ENCODE data around the gene HTR1E. TPM values are rescaled to one million over a fixed set of nuclear protein-coding genes. Genes with fewer than 3 reads are reported as not detected.

Gene HTR1E
- total and polyA plus RNA-seq, 2 of the 8 experiments (the other 6 are each of a cell fraction or from before 2014, with no cell fraction given) = 0.09 TPM; not detected in 1

DNA sequence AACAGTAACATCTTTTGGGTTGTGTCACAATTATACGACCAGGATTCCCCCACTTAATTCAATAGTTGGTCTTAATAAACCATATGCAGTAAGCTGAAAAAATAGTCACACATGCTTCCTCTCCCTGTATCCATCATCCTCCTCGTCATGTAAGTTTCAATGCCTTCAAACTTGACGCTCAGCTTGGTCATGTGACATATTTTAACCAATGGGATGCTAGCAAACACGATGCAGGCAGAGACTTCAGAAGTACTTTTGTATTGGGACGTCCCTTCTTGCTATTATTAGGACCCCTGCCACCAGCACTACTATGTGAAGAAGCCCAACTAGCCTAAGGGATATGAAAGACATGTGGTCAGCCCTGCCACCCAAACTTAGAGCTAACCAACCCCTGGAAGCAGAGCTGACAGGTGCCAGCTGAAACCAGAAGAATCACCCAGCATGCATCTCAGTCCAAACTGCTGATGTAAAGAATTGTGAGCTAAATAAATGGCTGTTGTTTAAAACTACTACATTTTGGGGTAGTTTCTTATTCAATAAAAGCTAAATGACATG lies 108.3 kb downstream of the HTR1E start:
- no peak overlapping the region for H3K14ac ChIP-seq (ENCODE audit: insufficient read length)
- H3K9ac ChIP-seq (replicated peaks in 1 of 4; ENCODE audit: extremely low read depth in 1 of 4, low read depth in 3 of 4, low read length in 3 of 4) = no peak overlapping the region
- H3K4me1 ChIP-seq (replicated peaks in 1 of 4; ENCODE audit: control insufficient read depth in 3 of 4, insufficient read depth in 4 of 4, low read length in 3 of 4) = no peaks in the 10 kb centered on the region
- no peaks in the 10 kb centered on the region for H3K23me2 ChIP-seq (ENCODE audit: low read depth, low read length)
- no peak overlapping the region for H3K4ac ChIP-seq (replicated peaks; ENCODE audit: insufficient read length, low read depth, low read length)
- H3K27me3 ChIP-seq (replicated peaks in 1 of 4; ENCODE audit: control insufficient read depth in 3 of 4, extremely low read depth in 1 of 4, insufficient read depth in 3 of 4, low read length in 3 of 4) = no peaks in the 10 kb centered on the region
- no peak overlapping the region for H2BK12ac ChIP-seq (ENCODE audit: low read depth, low read length)
- no peak overlapping the region for H2BK120ac ChIP-seq (replicated peaks; ENCODE audit: low read depth, low read length)
- FAIRE-seq (no peak), DNase-seq (ENCODE audit: low read depth in 1 of 2, low spot score in 2 of 2) (no peak)
- no peak overlapping the region for H4K5ac ChIP-seq (ENCODE audit: insufficient read length, low read depth, low read length)
- ChIA-PET CTCF (ENCODE audit: partially characterized antibody) (interaction anchor here (0.6 to 1.6 kb wide), 2 partner anchors 14 to 448 kb away, joined by 3 to 4 read pairs; no protein-coding TSS in a partner anchor), POLR2A (ENCODE audit: partially characterized antibody) (no interaction called here)
- H3K9me3 ChIP-seq (ENCODE audit: insufficient read depth in 2 of 2, low read depth in 1 of 2, low read length in 1 of 2) = no peaks in the 10 kb centered on the region
- H2BK5ac ChIP-seq (ENCODE audit: low read depth, low read length) = no peak overlapping the region
- H2AK5ac ChIP-seq (ENCODE audit: low read depth, low read length) = no peak overlapping the region
- no peak for TF ChIP-seq SIX5 (IDR thresholded peaks at IDR 0.05; ENCODE audit: low read depth, low read length)
- TF ChIP-seq BACH1 (IDR thresholded peaks at IDR 0.05; ENCODE audit: low read length) = no peak
- no peak for TF ChIP-seq PHF8 (conservative IDR thresholded peaks at IDR 0.05; ENCODE audit: low read depth, low read length)
- no peak for TF ChIP-seq HDAC2 (IDR thresholded peaks at IDR 0.05; ENCODE audit: borderline replicate concordance in 1 of 2, low read depth in 2 of 2, low read length in 2 of 2)
- TF ChIP-seq JUN (IDR thresholded peaks at IDR 0.05; ENCODE audit: low read depth, low read length) = no peak
- no peak for TF ChIP-seq USF2 (IDR thresholded peaks at IDR 0.05; ENCODE audit: low read length)
- no peak overlapping the region for H3K27ac ChIP-seq (ENCODE audit: low read depth, low read length)
- H4K91ac ChIP-seq (replicated peaks; ENCODE audit: insufficient read length, low read length) = no peak overlapping the region
- no peak overlapping the region for H2BK15ac ChIP-seq (ENCODE audit: low read length)
- no peak overlapping the region for H3K4me3 ChIP-seq (ENCODE audit: extremely low read depth in 1 of 4, insufficient read depth in 2 of 4, low read depth in 3 of 4, low read length in 4 of 4)
- H3K36me3 ChIP-seq (ENCODE audit: control insufficient read depth in 2 of 4, insufficient read depth in 4 of 4, low read length in 3 of 4) = no peaks in the 10 kb centered on the region
- WGBS, 2 experiments (ENCODE audit: extremely low coverage in 1 of 2, insufficient coverage in 1 of 2, insufficient read length in 1 of 2, insufficient replicate concordance in 2 of 2, low coverage in 1 of 2, low lambda C conversion rate in 2 of 2, missing lambda C conversion rate in 1 of 2) = 80% methylated on average over 5 of the region's 5 CpGs; no CpG with 5 or more reads in 1 of the 2 experiments
- no peaks in the 10 kb centered on the region for H3K79me2 ChIP-seq (ENCODE audit: control insufficient read depth in 1 of 2, insufficient read depth in 2 of 2, low read length in 2 of 2)
- no peak overlapping the region for H3K23ac ChIP-seq (ENCODE audit: insufficient read length)
- H3K79me1 ChIP-seq (ENCODE audit: low read depth, low read length) = no peaks in the 10 kb centered on the region
- no peak overlapping the region for H3K4me2 ChIP-seq (ENCODE audit: insufficient read depth in 1 of 2, low read depth in 2 of 2, low read length in 2 of 2)
- H4K20me1 ChIP-seq (replicated peaks in 1 of 2; ENCODE audit: control insufficient read depth in 1 of 2, insufficient read depth in 2 of 2, low read length in 2 of 2) = no peaks in the 10 kb centered on the region
- no peak overlapping the region for H3K56ac ChIP-seq (replicated peaks; ENCODE audit: insufficient read length, low read depth, low read length)
- no peak overlapping the region for H3K18ac ChIP-seq (ENCODE audit: extremely low read depth, low read length)
- no peak overlapping the region for H4K8ac ChIP-seq (ENCODE audit: extremely low read depth, insufficient read depth, low read length)
- H2AFZ ChIP-seq (ENCODE audit: low read length) = no peak overlapping the region
- H2BK20ac ChIP-seq (ENCODE audit: low read length) = no peak overlapping the region
